Liver (tissue), 9 donors: ENCODE measurements around the gene CDKN1B. TPM values are rescaled to one million over a fixed set of nuclear protein-coding genes. Genes with fewer than 3 reads are reported as not detected.

Experiments
- DNase-seq: peaks from one replicate; pipeline ENCODE4 v3.0.0-alpha.2; 2017; ENCODE audit warnings: low spot score
- H3K27ac ChIP-seq, 2 donors: one replicate each; pipeline ENCODE4 v1.7.0; 2013; ENCODE audit warnings: inconsistent platforms in 2 of 2, low read length in 2 of 2, control low read depth in 1 of 2, low read depth in 1 of 2, mild to moderate bottlenecking in 1 of 2
- H3K27me3 ChIP-seq, 4 donors: one replicate each; pipeline versions ENCODE4 v1.6.1 to v1.7.0; 2013; ENCODE audit warnings: low read length in 3 of 4, inconsistent platforms in 1 of 4, mild to moderate bottlenecking in 1 of 4, moderate library complexity in 1 of 4; ENCODE audit not compliant: control insufficient read depth in 4 of 4, insufficient read depth in 4 of 4
- H3K36me3 ChIP-seq, 4 donors: one replicate each; pipeline versions ENCODE4 v1.6.1 to v1.7.0; 2013; ENCODE audit warnings: low read length in 3 of 4, mild to moderate bottlenecking in 3 of 4, low read depth in 1 of 4, moderate library complexity in 1 of 4; ENCODE audit not compliant: control insufficient read depth in 4 of 4, insufficient read depth in 3 of 4
- H3K4me1 ChIP-seq, 4 donors: one replicate each; pipeline versions ENCODE4 v1.6.1 to v1.7.0; 2013; ENCODE audit warnings: low read length in 3 of 4, mild to moderate bottlenecking in 3 of 4, moderate library complexity in 1 of 4; ENCODE audit not compliant: control insufficient read depth in 4 of 4, insufficient read depth in 4 of 4
- H3K4me3 ChIP-seq, 3 donors: one replicate each; pipeline versions ENCODE4 v1.6.1 to v1.7.0; 2013; ENCODE audit warnings: low read length in 3 of 3, control low read depth in 1 of 3, low read depth in 1 of 3, mild to moderate bottlenecking in 1 of 3
- H3K9ac ChIP-seq, 2 donors: one replicate each; pipeline ENCODE4 v1.7.0; 2013; ENCODE audit warnings: low read length in 2 of 2, mild to moderate bottlenecking in 2 of 2, moderate library complexity in 2 of 2, control low read depth in 1 of 2, low read depth in 1 of 2
- H3K9me3 ChIP-seq, 4 donors: one replicate each; pipeline versions ENCODE4 v1.6.1 to v1.7.0; 2013; ENCODE audit warnings: low read length in 3 of 4; ENCODE audit not compliant: control insufficient read depth in 4 of 4
- EGR1 ChIP-seq, 2 donors: IDR thresholded peaks; 2 replicates each; pipeline ENCODE4 v1.6.1; 2016 to 2018; ENCODE audit warnings: antibody characterized with exemption in 2 of 2, low read depth in 2 of 2
- FOXA1 ChIP-seq: IDR thresholded peaks from 2 replicates; pipeline ENCODE4 v1.6.1; 2016; ENCODE audit warnings: antibody characterized with exemption
- FOXA2 ChIP-seq: IDR thresholded peaks from 2 replicates; pipeline ENCODE4 v1.6.1; 2016; ENCODE audit warnings: antibody characterized with exemption
- GABPA ChIP-seq, 2 donors: IDR thresholded peaks in 1 of 2; conservative IDR thresholded peaks in 1 of 2; 2 replicates each; pipeline ENCODE4 v1.6.1; 2016; ENCODE audit warnings: antibody characterized with exemption in 2 of 2, mild to moderate bottlenecking in 1 of 2, moderate library complexity in 1 of 2
- HNF4A ChIP-seq, 2 donors: conservative IDR thresholded peaks; 2 replicates each; pipeline ENCODE4 v1.6.1; 2016; ENCODE audit warnings: antibody characterized with exemption in 2 of 2, mild to moderate bottlenecking in 2 of 2
- HNF4G ChIP-seq: IDR thresholded peaks from 2 replicates; pipeline ENCODE4 v1.6.1; 2016; ENCODE audit warnings: antibody characterized with exemption
- JUND ChIP-seq, 2 donors: IDR thresholded peaks; 2 replicates each; pipeline ENCODE4 v1.6.1; 2016; ENCODE audit warnings: antibody characterized with exemption in 2 of 2
- NR2F2 ChIP-seq: IDR thresholded peaks from 2 replicates; pipeline ENCODE4 v1.6.1; 2016; ENCODE audit warnings: antibody characterized with exemption
- RAD21 ChIP-seq, 2 donors: IDR thresholded peaks; 2 replicates each; pipeline ENCODE4 v1.6.1; 2016; ENCODE audit warnings: antibody characterized with exemption in 2 of 2, mild to moderate bottlenecking in 2 of 2
- RXRA ChIP-seq, 2 donors: IDR thresholded peaks; 2 replicates each; pipeline ENCODE4 v1.6.1; 2017 to 2018; ENCODE audit warnings: antibody characterized with exemption in 2 of 2, mild to moderate bottlenecking in 1 of 2
- SP1 ChIP-seq: IDR thresholded peaks from 2 replicates; pipeline ENCODE4 v1.6.1; 2018; ENCODE audit warnings: antibody characterized with exemption, mild to moderate bottlenecking
- TAF1 ChIP-seq: conservative IDR thresholded peaks from 2 replicates; pipeline ENCODE4 v1.6.1; 2016; ENCODE audit warnings: antibody characterized with exemption, mild to moderate bottlenecking
- YY1 ChIP-seq: IDR thresholded peaks from 2 replicates; pipeline ENCODE4 v1.6.1; 2016; ENCODE audit warnings: antibody characterized with exemption, mild to moderate bottlenecking
- WGBS: extraction: QIAGEN DNeasy Blood & Tissue Kit; methylation state at CpG from one replicate; pipeline ENCODE4 v1.1.7; 2013; 5-methylcytosine and 5-hydroxymethylcytosine counted together
- polyA plus RNA-seq, 2 donors: library from polyadenylated mRNA; stranded (reverse) in 1 of 2; unstranded in 1 of 2; fragments of 200-250 nt in 1 of 2; fragments of >200 nt in 1 of 2; fragmentation: Nextera tagmentation in 1 of 2; extraction: Ambion mirVana in 1 of 2; gene quantifications; one replicate each; pipeline versions ENCODE4 v1.2.1 to v1.2.3, GENCODE V29; 2013 to 2015
- total RNA-seq, 2 donors: library from RNA; depleted of rRNA; stranded (reverse); fragments of >200 nt; gene quantifications; one replicate each; pipeline ENCODE4 v1.2.3, GENCODE V29; 2014
- TF ChIP-seq, protein P1 (sequence below): IDR thresholded peaks from 2 replicates; pipeline ENCODE4 v1.6.1; 2016; ENCODE audit warnings: antibody characterized with exemption
- TF ChIP-seq, protein P2 (sequence below): IDR thresholded peaks from 2 replicates; pipeline ENCODE4 v1.6.1; 2016; ENCODE audit warnings: antibody characterized with exemption, mild to moderate bottlenecking
- TF ChIP-seq, protein P3 (sequence below): IDR thresholded peaks from 2 replicates; pipeline ENCODE4 v1.6.1; 2016; ENCODE audit warnings: antibody characterized with exemption
- TF ChIP-seq, protein P4 (sequence below): IDR thresholded peaks from 2 replicates; pipeline ENCODE4 v1.6.1; 2016; ENCODE audit warnings: antibody characterized with exemption
- TF ChIP-seq, protein P5 (sequence below): fragments of 150-350 bp; IDR thresholded peaks from 2 replicates; pipeline ENCODE4 v1.5.1; 2017; ENCODE audit warnings: improper control_type of control experiment, low read depth, low read length; ENCODE audit not compliant: missing input control
- donor health status: healthy.
- donor health status: healthy.
- donor health status: healthy.
- donor health status: healthy.
- donor health status: healthy.

Gene CDKN1B
- total and polyA plus RNA-seq, 4 donors = 7.8 to 67.5 (median 22.5) TPM

DNA sequence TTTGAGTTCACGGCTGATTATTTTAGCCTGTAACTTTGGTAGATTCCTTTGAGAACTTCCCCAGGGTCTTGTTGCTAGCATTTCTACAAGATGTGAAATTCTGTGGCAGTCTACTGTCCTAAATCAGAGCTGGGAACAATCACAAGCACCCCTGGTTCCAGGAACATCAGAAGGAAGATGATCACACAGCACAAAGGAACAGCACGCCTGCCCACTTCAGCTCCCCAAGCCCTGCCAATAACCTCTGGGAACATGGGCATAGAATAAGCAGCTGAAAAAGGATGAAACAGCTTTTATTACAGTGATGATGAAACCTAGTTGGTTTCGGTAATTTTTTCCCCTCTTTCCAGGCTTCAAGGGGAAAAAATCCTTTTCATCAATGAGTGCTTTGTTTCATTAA, 33.4 kb upstream of the CDKN1B start:
- Histone ChIP-seq H3K9ac (no peak overlapping the region), H3K36me3 (no peaks in the 10 kb centered on the region)
- 77% methylated on average over 3 of the region's 3 CpGs for WGBS

More for the DNA sequence above, 33.4 kb upstream of the CDKN1B start:
- H3K27me3 ChIP-seq = peaks cover 0 to 2% (median 0%) of the 10 kb centered on the region in 4 donors
- H3K9me3 ChIP-seq = no peaks in the 10 kb centered on the region
- H3K27ac ChIP-seq = no peak overlapping the region
- TF ChIP-seq TAF1 = no peak
- TF ChIP-seq HNF4A (conservative IDR thresholded peaks at IDR 0.05) = no peak
- TF ChIP-seq GABPA (IDR thresholded peaks at IDR 0.05 in 1 of 2, conservative IDR thresholded peaks at IDR 0.05 in 1 of 2) = no peak
- TF ChIP-seq, protein P1, sequence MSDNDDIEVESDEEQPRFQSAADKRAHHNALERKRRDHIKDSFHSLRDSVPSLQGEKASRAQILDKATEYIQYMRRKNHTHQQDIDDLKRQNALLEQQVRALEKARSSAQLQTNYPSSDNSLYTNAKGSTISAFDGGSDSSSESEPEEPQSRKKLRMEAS = no peak
- no peak for TF ChIP-seq FOXA1
- TF ChIP-seq, protein P2, sequence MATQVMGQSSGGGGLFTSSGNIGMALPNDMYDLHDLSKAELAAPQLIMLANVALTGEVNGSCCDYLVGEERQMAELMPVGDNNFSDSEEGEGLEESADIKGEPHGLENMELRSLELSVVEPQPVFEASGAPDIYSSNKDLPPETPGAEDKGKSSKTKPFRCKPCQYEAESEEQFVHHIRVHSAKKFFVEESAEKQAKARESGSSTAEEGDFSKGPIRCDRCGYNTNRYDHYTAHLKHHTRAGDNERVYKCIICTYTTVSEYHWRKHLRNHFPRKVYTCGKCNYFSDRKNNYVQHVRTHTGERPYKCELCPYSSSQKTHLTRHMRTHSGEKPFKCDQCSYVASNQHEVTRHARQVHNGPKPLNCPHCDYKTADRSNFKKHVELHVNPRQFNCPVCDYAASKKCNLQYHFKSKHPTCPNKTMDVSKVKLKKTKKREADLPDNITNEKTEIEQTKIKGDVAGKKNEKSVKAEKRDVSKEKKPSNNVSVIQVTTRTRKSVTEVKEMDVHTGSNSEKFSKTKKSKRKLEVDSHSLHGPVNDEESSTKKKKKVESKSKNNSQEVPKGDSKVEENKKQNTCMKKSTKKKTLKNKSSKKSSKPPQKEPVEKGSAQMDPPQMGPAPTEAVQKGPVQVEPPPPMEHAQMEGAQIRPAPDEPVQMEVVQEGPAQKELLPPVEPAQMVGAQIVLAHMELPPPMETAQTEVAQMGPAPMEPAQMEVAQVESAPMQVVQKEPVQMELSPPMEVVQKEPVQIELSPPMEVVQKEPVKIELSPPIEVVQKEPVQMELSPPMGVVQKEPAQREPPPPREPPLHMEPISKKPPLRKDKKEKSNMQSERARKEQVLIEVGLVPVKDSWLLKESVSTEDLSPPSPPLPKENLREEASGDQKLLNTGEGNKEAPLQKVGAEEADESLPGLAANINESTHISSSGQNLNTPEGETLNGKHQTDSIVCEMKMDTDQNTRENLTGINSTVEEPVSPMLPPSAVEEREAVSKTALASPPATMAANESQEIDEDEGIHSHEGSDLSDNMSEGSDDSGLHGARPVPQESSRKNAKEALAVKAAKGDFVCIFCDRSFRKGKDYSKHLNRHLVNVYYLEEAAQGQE = no peak
- no peak for TF ChIP-seq YY1
- TF ChIP-seq RXRA (IDR thresholded peaks at IDR 0.05) = no peak
- TF ChIP-seq RAD21 (IDR thresholded peaks at IDR 0.05) = no peak
- TF ChIP-seq, protein P3, sequence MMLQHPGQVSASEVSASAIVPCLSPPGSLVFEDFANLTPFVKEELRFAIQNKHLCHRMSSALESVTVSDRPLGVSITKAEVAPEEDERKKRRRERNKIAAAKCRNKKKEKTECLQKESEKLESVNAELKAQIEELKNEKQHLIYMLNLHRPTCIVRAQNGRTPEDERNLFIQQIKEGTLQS = no peak
- no peak for TF ChIP-seq NR2F2
- TF ChIP-seq, protein P4, sequence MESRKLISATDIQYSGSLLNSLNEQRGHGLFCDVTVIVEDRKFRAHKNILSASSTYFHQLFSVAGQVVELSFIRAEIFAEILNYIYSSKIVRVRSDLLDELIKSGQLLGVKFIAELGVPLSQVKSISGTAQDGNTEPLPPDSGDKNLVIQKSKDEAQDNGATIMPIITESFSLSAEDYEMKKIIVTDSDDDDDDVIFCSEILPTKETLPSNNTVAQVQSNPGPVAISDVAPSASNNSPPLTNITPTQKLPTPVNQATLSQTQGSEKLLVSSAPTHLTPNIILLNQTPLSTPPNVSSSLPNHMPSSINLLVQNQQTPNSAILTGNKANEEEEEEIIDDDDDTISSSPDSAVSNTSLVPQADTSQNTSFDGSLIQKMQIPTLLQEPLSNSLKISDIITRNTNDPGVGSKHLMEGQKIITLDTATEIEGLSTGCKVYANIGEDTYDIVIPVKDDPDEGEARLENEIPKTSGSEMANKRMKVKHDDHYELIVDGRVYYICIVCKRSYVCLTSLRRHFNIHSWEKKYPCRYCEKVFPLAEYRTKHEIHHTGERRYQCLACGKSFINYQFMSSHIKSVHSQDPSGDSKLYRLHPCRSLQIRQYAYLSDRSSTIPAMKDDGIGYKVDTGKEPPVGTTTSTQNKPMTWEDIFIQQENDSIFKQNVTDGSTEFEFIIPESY = no peak
- TF ChIP-seq, protein P5, sequence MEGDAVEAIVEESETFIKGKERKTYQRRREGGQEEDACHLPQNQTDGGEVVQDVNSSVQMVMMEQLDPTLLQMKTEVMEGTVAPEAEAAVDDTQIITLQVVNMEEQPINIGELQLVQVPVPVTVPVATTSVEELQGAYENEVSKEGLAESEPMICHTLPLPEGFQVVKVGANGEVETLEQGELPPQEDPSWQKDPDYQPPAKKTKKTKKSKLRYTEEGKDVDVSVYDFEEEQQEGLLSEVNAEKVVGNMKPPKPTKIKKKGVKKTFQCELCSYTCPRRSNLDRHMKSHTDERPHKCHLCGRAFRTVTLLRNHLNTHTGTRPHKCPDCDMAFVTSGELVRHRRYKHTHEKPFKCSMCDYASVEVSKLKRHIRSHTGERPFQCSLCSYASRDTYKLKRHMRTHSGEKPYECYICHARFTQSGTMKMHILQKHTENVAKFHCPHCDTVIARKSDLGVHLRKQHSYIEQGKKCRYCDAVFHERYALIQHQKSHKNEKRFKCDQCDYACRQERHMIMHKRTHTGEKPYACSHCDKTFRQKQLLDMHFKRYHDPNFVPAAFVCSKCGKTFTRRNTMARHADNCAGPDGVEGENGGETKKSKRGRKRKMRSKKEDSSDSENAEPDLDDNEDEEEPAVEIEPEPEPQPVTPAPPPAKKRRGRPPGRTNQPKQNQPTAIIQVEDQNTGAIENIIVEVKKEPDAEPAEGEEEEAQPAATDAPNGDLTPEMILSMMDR = no peak
- TF ChIP-seq JUND (IDR thresholded peaks at IDR 0.05) = no peak
- no peak for TF ChIP-seq EGR1 (IDR thresholded peaks at IDR 0.05; ENCODE audit: low read depth in 2 of 2)
- no peak for TF ChIP-seq FOXA2
- TF ChIP-seq HNF4G = no peak
- TF ChIP-seq SP1 = no peak
- peaks cover 0 to 5% (median 0%) of the 10 kb centered on the region in 4 donors for H3K4me1 ChIP-seq
- DNase-seq = no peak
- H3K4me3 ChIP-seq = no peak overlapping the region
